Gastrocnemius medialis (tissue), 4 donors: Measurements from ENCODE around the gene PERCC1. TPM values are rescaled to one million over a fixed set of nuclear protein-coding genes. Genes with fewer than 3 reads are reported as not detected.

Source experiments
- ATAC-seq, 2 donors: fragments of 150-250 bp; one replicate each; pipeline ENCODE4 v1.9.1; 2016
- DNase-seq, 2 donors: peaks; one replicate each; pipeline ENCODE4 v3.0.0-alpha.2; 2019
- H3K27ac ChIP-seq, 4 donors: fragments of 200-600 bp; sonication (generic); 1 replicate in 1 of 4; 2 replicates in 3 of 4; pipeline ENCODE4 v1.5.1; 2016 to 2018; ENCODE audit warnings: mild to moderate bottlenecking in 2 of 4, moderate library complexity in 1 of 4
- H3K27me3 ChIP-seq, 3 donors: fragments of 200-600 bp; sonication (generic) in 2 of 3; 1 replicate in 1 of 3; 2 replicates in 2 of 3; pipeline versions ENCODE4 v1.5.1 to v1.6.0; 2016 to 2019; ENCODE audit warnings: mild to moderate bottlenecking in 1 of 3, moderate library complexity in 1 of 3
- H3K36me3 ChIP-seq, 2 donors: fragments of 200-600 bp; sonication (generic) in 1 of 2; one replicate each; pipeline ENCODE4 v1.5.1; 2017 to 2018
- H3K4me1 ChIP-seq, 2 donors: fragments of 200-600 bp; sonication (generic) in 1 of 2; one replicate each; pipeline ENCODE4 v1.5.1; 2016 to 2017; ENCODE audit warnings: mild to moderate bottlenecking in 2 of 2
- H3K4me3 ChIP-seq, 4 donors: fragments of 200-600 bp; sonication (generic) in 3 of 4; 1 replicate in 1 of 4; 2 replicates in 3 of 4; pipeline ENCODE4 v1.5.1; 2016 to 2019; ENCODE audit warnings: mild to moderate bottlenecking in 2 of 4
- H3K9me3 ChIP-seq, 3 donors: fragments of 200-600 bp; sonication (generic) in 2 of 3; 1 replicate in 1 of 3; 2 replicates in 2 of 3; pipeline ENCODE4 v1.5.1; 2016 to 2019
- CTCF ChIP-seq, 5 experiments: fragments of 450-650 bp in 3 of 5; fragments of 200-600 bp in 2 of 5; sonication (generic) in 2 of 5; IDR thresholded peaks in 4 of 5; conservative IDR thresholded peaks in 1 of 5; 1 replicate in 4 of 5; 2 replicates in 1 of 5; pipeline ENCODE4 v1.5.1; 2016 to 2019; ENCODE audit warnings: antibody characterized with exemption in 5 of 5, mild to moderate bottlenecking in 3 of 5, moderate library complexity in 3 of 5
- POLR2A ChIP-seq, 2 donors: fragments of 450-650 bp; IDR thresholded peaks; one replicate each; pipeline ENCODE4 v1.6.1; 2017; ENCODE audit warnings: antibody characterized with exemption in 2 of 2, mild to moderate bottlenecking in 2 of 2, moderate library complexity in 2 of 2
- in situ Hi-C, 4 donors: fragments of 200-750 bp; cut with MboI; loops; one replicate each; pipeline versions ENCODE4 v1.15.0 to v1.8.0; 2017; ENCODE audit warnings: low sequenced_read_pairs in 4 of 4
- intact Hi-C: fragments of 100-400 bp; cut with DNase I; formaldehyde crosslinking; loops from one replicate; pipeline ENCODE4 v1.15.1; 2023; ENCODE audit warnings: low total_unique reads
- total RNA-seq, 4 donors: library from RNA; depleted of rRNA; stranded (reverse); fragments of >200 nt; gene quantifications; one replicate each; pipeline versions ENCODE4 v1.1.0 to v1.2.3, GENCODE V29; 2016

The PERCC1 gene
- total RNA-seq, 4 donors from 2014 or later, result not detected

- H3K27ac ChIP-seq, result no peak overlapping the region
- TF ChIP-seq CTCF (IDR thresholded peaks at IDR 0.05 in 4 of 5, conservative IDR thresholded peaks at IDR 0.05 in 1 of 5), result no peak
- no peak for TF ChIP-seq POLR2A (IDR thresholded peaks at IDR 0.05)
- intact Hi-C loops, result no loop called here
- H3K27me3 ChIP-seq, result no peaks in the 10 kb centered on the region
- no peaks in the 10 kb centered on the region for H3K36me3 ChIP-seq
- in situ Hi-C loops, result no loop called here
- DNase-seq, result no peak
- H3K4me1 ChIP-seq, result no peaks in the 10 kb centered on the region
- H3K4me3 ChIP-seq, result no peak overlapping the region
- no peak for ATAC-seq
- H3K9me3 ChIP-seq, result no peaks in the 10 kb centered on the region
These were observed 51.3 kb downstream of the PERCC1 start for GRCh38 chr16:1481906-1482835.

Other genes starting within 250 kb of the PERCC1 start
- under 1 TPM in 1 of 4 donors, not detected in 3; 0.29 TPM for gene TPSG1, start 205.8 kb upstream of the PERCC1 start, total RNA-seq
- 10 to 100 TPM in 2 of 4 donors, 1 to 10 TPM in 2; 3.7 to 14.3 (median 9.5) TPM for gene TPSB2, start 200.9 kb upstream of the PERCC1 start, total RNA-seq
- gene TPSAB1, start 190.4 kb upstream of the PERCC1 start, total RNA-seq, result 10 to 100 TPM in 1 of 4 donors, 1 to 10 TPM in 3; 3.3 to 14.9 (median 7.8) TPM
- 1 to 10 TPM in 1 of 4 donors, not detected in 3; 2.5 TPM for gene TPSD1, start 175.0 kb upstream of the PERCC1 start, total RNA-seq
- gene UBE2I, start 121.4 kb upstream of the PERCC1 start, total RNA-seq, result 10 to 100 TPM; 28.9 to 80.4 (median 41.7) TPM
- 1 to 10 TPM in 3 of 4 donors, under 1 TPM in 1; 0.05 to 4.4 (median 2.5) TPM for gene BAIAP3, start 97.4 kb upstream of the PERCC1 start, total RNA-seq
- gene TSR3, start 79.2 kb upstream of the PERCC1 start, total RNA-seq, result 100 to 1,000 TPM in 1 of 4 donors, 10 to 100 TPM in 3; 63.3 to 103 (median 72.4) TPM
- gene GNPTG, start 79.1 kb upstream of the PERCC1 start, total RNA-seq, result 10 to 100 TPM; 20.6 to 37.5 (median 30.2) TPM
- gene UNKL, start 16.4 kb upstream of the PERCC1 start, total RNA-seq, result 10 to 100 TPM; 31.8 to 38.8 (median 35.8) TPM
- gene UQCC4, start 10.3 kb upstream of the PERCC1 start, total RNA-seq, result 10 to 100 TPM; 11.3 to 33.0 (median 20.9) TPM
- under 1 TPM in 1 of 4 donors, not detected in 3; 0.40 TPM for gene CCDC154, start 13.5 kb downstream of the PERCC1 start, total RNA-seq
- 10 to 100 TPM; 24.8 to 45.8 (median 38.4) TPM for gene CLCN7, start 44.0 kb downstream of the PERCC1 start, total RNA-seq
- under 1 TPM in 1 of 4 donors, not detected in 3; 0.41 TPM for gene PTX4, start 57.9 kb downstream of the PERCC1 start, total RNA-seq
- 10 to 100 TPM in 2 of 4 donors, 1 to 10 TPM in 2; 2.9 to 11.2 (median 9.8) TPM for gene TELO2, start 62.3 kb downstream of the PERCC1 start, total RNA-seq
- gene TMEM204, start 102.6 kb downstream of the PERCC1 start, total RNA-seq, result 10 to 100 TPM; 14.7 to 27.7 (median 22.1) TPM
- gene IFT140, start 181.0 kb downstream of the PERCC1 start, total RNA-seq, result 1 to 10 TPM; 3.4 to 5.2 (median 4.8) TPM
- 10 to 100 TPM in 1 of 4 donors, 1 to 10 TPM in 3; 7.0 to 10.7 (median 8.7) TPM for gene CRAMP1, start 181.3 kb downstream of the PERCC1 start, total RNA-seq
- 10 to 100 TPM in 3 of 4 donors, 1 to 10 TPM in 1; 8.7 to 28.2 (median 15.9) TPM for gene JPT2, start 247.2 kb downstream of the PERCC1 start, total RNA-seq